Calu3 (cell line): ENCODE data around the gene SMC1A. TPM values are rescaled to one million over a fixed set of nuclear protein-coding genes. Genes with fewer than 3 reads are reported as not detected.

Experiments used
- BruUV-seq: library from RNA; stranded (reverse); fragments of 400-500 nt; replicated peaks from 2 replicates; lab custom pipeline; 2021; lab: Mats Ljungman, UMichigan
- CTCF ChIA-PET: fragments of 300-600 bp; sonication (Branson Sonifier 250); formaldehyde crosslinking; loops from one replicate; lab custom pipeline; 2022; ENCODE audit warnings: antibody characterized with exemption; lab: Charles Lee
- DNase-seq: peaks from one replicate; pipeline ENCODE4 v3.0.0; 2022
- H3K27ac Mint-ChIP-seq: one replicate; pipeline ENCODE4 v1.8.0; 2022; ENCODE audit warnings: mixed read lengths; ENCODE audit not compliant: unreplicated experiment
- H3K27me3 Mint-ChIP-seq: one replicate; pipeline ENCODE4 v1.8.0; 2022; ENCODE audit warnings: mixed read lengths; ENCODE audit not compliant: unreplicated experiment
- H3K36me3 Mint-ChIP-seq: one replicate; pipeline ENCODE4 v1.8.0; 2022; ENCODE audit warnings: mild to moderate bottlenecking, moderate library complexity, mixed read lengths; ENCODE audit not compliant: insufficient read depth, unreplicated experiment
- H3K4me1 Mint-ChIP-seq: one replicate; pipeline ENCODE4 v1.8.0; 2022; ENCODE audit warnings: mild to moderate bottlenecking, low read depth, mixed read lengths; ENCODE audit not compliant: unreplicated experiment
- H3K4me3 Mint-ChIP-seq: one replicate; pipeline ENCODE4 v1.8.0; 2022; ENCODE audit warnings: mild to moderate bottlenecking, low read depth, moderate library complexity, mixed read lengths; ENCODE audit not compliant: unreplicated experiment
- H3K9me3 Mint-ChIP-seq: one replicate; pipeline ENCODE4 v1.8.0; 2022; ENCODE audit warnings: low read depth, mixed read lengths; ENCODE audit not compliant: unreplicated experiment
- intact Hi-C: fragments of 100-400 bp; cut with micrococcal nuclease; formaldehyde crosslinking; loops from one replicate; pipeline ENCODE4 v1.10.0; 2022; ENCODE audit not compliant: unreplicated experiment
- total RNA-seq: library from RNA; stranded (reverse); gene quantifications from 2 replicates; pipeline ENCODE4 v1.2.3, GENCODE V29; 2022
- TF ChIP-seq, protein P1 (sequence below): fragments of 200-600 bp; IDR thresholded peaks from one replicate; pipeline ENCODE4 v1.8.0; 2022; ENCODE audit warnings: antibody characterized with exemption; ENCODE audit not compliant: unreplicated experiment

The SMC1A gene
- total RNA-seq, 1 experiment from 2014 or later = 100 TPM

DNA sequence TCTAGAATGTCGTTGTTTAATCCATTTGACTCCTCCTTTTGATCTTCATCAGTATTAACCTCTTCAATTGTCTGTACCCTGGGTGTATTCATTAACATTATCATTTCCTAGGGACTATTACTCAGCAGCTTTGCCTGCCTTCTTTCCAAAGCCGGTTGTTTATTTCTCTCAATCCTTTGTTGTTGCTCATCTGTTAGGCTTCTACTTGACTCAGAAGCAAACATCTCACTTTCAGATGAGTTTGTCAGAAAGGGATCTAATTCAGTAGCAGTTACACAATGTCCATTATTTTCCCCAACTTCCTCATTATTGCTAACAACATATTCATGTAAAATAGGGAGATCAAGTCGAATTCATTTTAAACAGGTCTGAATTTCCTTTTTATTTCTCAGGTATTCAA lies 33.8 kb upstream of the SMC1A start:
- CTCF ChIA-PET = no interaction called here
- Mint-ChIP-seq H3K4me3 (no peak overlapping the region), H3K27ac (no peak overlapping the region), H3K4me1 (peaks cover 12% of the 10 kb centered on the region), H3K27me3 (peaks cover 33% of the 10 kb centered on the region), H3K9me3 (no peaks in the 10 kb centered on the region), H3K36me3 (no peaks in the 10 kb centered on the region)
- TF ChIP-seq, protein P1, sequence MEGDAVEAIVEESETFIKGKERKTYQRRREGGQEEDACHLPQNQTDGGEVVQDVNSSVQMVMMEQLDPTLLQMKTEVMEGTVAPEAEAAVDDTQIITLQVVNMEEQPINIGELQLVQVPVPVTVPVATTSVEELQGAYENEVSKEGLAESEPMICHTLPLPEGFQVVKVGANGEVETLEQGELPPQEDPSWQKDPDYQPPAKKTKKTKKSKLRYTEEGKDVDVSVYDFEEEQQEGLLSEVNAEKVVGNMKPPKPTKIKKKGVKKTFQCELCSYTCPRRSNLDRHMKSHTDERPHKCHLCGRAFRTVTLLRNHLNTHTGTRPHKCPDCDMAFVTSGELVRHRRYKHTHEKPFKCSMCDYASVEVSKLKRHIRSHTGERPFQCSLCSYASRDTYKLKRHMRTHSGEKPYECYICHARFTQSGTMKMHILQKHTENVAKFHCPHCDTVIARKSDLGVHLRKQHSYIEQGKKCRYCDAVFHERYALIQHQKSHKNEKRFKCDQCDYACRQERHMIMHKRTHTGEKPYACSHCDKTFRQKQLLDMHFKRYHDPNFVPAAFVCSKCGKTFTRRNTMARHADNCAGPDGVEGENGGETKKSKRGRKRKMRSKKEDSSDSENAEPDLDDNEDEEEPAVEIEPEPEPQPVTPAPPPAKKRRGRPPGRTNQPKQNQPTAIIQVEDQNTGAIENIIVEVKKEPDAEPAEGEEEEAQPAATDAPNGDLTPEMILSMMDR = no peak
- no peak for DNase-seq
- intact Hi-C loops = no loop called here
- no TSS peak for BruUV-seq

DNA sequence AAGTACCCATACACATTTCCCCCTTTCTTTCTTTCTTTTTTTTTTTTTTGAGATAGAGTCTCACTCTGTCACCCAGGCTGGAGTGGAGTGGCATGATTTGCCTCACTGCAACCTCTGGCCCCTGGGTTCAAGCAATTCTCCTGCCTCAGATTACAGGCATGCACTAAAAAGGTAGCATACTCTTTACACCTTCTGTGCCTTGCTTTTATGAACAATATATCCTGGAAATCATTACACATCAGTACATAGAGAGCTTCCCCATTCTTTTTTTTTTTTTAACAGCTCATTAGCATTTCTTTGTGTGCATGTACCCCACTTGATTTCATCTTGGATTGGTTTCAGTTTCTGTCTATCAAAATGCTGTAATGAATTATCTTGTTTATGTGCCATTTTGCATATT lies 30.4 kb upstream of the SMC1A start:
- Mint-ChIP-seq H3K27me3 (peaks cover 33% of the 10 kb centered on the region), H3K9me3 (no peaks in the 10 kb centered on the region), H3K27ac (no peak overlapping the region), H3K36me3 (no peaks in the 10 kb centered on the region), H3K4me3 (no peak overlapping the region), H3K4me1 (peaks cover 2% of the 10 kb centered on the region)
- TF ChIP-seq, protein P1 = no peak
- intact Hi-C loops = no loop called here
- CTCF ChIA-PET = no interaction called here
- no peak for DNase-seq
- BruUV-seq = no TSS peak

GRCh38 chrX:53449632-53450031 lies 27.2 kb upstream of the SMC1A start:
- intact Hi-C loops = no loop called here
- Mint-ChIP-seq H3K9me3 (no peaks in the 10 kb centered on the region), H3K27ac (no peak overlapping the region), H3K4me3 (no peak overlapping the region), H3K27me3 (peaks cover 13% of the 10 kb centered on the region), H3K4me1 (no peaks in the 10 kb centered on the region), H3K36me3 (no peaks in the 10 kb centered on the region)
- BruUV-seq = no TSS peak
- DNase-seq = no peak
- CTCF ChIA-PET = no interaction called here
- TF ChIP-seq, protein P1 = no peak

GRCh38 chrX:53447441-53447840 lies 25.0 kb upstream of the SMC1A start:
- TF ChIP-seq, protein P1 = no peak
- CTCF ChIA-PET = interaction anchor here (0.5 to 0.6 kb wide), 2 partner anchors 11 to 141 kb away, joined by 3 to 5 read pairs; no protein-coding TSS in a partner anchor
- no TSS peak for BruUV-seq
- Mint-ChIP-seq H3K4me1 (no peaks in the 10 kb centered on the region), H3K9me3 (no peaks in the 10 kb centered on the region), H3K36me3 (no peaks in the 10 kb centered on the region), H3K27me3 (peaks cover 13% of the 10 kb centered on the region), H3K4me3 (no peak overlapping the region), H3K27ac (no peak overlapping the region)
- no peak for DNase-seq
- intact Hi-C loops = loop anchor here (2.0 kb wide), 1 partner anchor 131 kb away; no protein-coding TSS in a partner anchor
